ENCODE results near the gene GSTM1.

The GSTM1 gene

GRCh38 chr1:109732390-109732881 is 44.8 kb downstream of the GSTM1 start:
- DNase-seq = peak; percentile 68

- peak; percentile 43 for DNase-seq
Measured at GRCh38 chr1:109733236-109733870, 45.7 kb downstream of the GSTM1 start.

GRCh38 chr1:109739738-109740614 is 52.4 kb downstream of the GSTM1 start:
- peak; percentile 84 for DNase-seq

GRCh38 chr1:109740615-109741373 is 53.2 kb downstream of the GSTM1 start, which contains the start of gene GSTM3:
Gene GSTM3, minus strand, starts transcription at chr1:109741038. Its CDS starts 751 bp downstream, at chr1:109740287.
- peak; percentile 75 for DNase-seq
